ENCODE results near the gene ENC1.

DNA sequence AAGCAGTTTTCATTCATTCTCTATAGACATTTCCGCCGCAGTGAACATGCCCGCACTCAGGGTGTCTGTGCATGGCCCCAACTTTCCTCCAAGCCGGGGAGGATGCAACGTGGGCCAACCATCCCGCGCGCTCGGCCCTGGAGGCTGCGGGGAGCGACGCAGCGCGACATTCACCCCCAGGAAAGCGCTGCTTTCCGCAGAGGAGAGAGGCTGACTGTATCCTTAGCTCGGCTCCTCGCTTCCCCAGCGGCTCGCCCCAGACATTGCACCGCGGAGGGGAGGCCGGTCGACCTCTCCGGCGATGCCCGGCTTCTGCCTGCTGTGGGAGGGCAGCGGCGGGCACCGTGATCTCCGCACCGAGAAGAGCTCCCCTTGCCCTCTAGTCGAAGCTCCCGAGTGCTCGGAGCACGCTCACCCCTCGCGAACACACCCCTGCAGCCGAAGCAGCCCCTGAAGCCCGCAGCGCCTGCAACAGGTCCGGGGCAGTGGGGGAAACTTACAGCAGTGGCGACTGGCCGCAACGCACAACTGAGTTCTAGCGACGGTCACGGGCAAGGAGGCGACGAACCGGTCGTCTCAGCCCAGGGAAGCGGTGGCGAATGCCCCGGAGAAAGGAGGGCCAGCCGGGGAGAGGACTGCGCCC, 600 bp downstream of the ENC1 start:
- TF ChIP-seq, protein P1, sequence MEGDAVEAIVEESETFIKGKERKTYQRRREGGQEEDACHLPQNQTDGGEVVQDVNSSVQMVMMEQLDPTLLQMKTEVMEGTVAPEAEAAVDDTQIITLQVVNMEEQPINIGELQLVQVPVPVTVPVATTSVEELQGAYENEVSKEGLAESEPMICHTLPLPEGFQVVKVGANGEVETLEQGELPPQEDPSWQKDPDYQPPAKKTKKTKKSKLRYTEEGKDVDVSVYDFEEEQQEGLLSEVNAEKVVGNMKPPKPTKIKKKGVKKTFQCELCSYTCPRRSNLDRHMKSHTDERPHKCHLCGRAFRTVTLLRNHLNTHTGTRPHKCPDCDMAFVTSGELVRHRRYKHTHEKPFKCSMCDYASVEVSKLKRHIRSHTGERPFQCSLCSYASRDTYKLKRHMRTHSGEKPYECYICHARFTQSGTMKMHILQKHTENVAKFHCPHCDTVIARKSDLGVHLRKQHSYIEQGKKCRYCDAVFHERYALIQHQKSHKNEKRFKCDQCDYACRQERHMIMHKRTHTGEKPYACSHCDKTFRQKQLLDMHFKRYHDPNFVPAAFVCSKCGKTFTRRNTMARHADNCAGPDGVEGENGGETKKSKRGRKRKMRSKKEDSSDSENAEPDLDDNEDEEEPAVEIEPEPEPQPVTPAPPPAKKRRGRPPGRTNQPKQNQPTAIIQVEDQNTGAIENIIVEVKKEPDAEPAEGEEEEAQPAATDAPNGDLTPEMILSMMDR (IDR thresholded peaks at IDR 0.05): peak in 4 of 7 experiments; percentile 6 to 43 (median 33)
- no peak for TF ChIP-seq POLR2A (IDR thresholded peaks at IDR 0.05)

All from body of pancreas (tissue), 4 donors.